GM11168 (cell line): ENCODE measurements around the gene CARD10.
"Not testable (repeated sequence)": the region's sequence is repeated elsewhere in the genome, so short reads cannot be mapped to it uniquely, and the experiment has no call there.

ENCODE experiments used
- in situ Hi-C: fragments of 300-500 bp; cut with MboI; formaldehyde crosslinking; loops from one replicate; pipeline ENCODE4 v1.12.0; 2022; ENCODE audit warnings: low sequenced_read_pairs; ENCODE audit not compliant: unreplicated experiment

CARD10 gene

GRCh38 chr22:37470087-37470445 is 49.1 kb downstream of the CARD10 start:
- in situ Hi-C loops = no loop called here

GRCh38 chr22:37469416-37470086 is 49.7 kb downstream of the CARD10 start:
- in situ Hi-C loops = no loop called here

GRCh38 chr22:37468201-37468695 is 51.0 kb downstream of the CARD10 start:
- in situ Hi-C loops = not testable (repeated sequence)

GRCh38 chr22:37467391-37467955 is 51.7 kb downstream of the CARD10 start:
- in situ Hi-C loops = no loop called here

- in situ Hi-C loops = no loop called here
Measured at GRCh38 chr22:37464181-37464580, 55.0 kb downstream of the CARD10 start.

- in situ Hi-C loops = no loop called here
Measured at GRCh38 chr22:37462983-37463382, 56.2 kb downstream of the CARD10 start.

- in situ Hi-C loops = no loop called here
Measured at GRCh38 chr22:37462436-37462835, 56.8 kb downstream of the CARD10 start.

- in situ Hi-C loops = no loop called here
Measured at GRCh38 chr22:37461961-37462360, 57.3 kb downstream of the CARD10 start.

DNA sequence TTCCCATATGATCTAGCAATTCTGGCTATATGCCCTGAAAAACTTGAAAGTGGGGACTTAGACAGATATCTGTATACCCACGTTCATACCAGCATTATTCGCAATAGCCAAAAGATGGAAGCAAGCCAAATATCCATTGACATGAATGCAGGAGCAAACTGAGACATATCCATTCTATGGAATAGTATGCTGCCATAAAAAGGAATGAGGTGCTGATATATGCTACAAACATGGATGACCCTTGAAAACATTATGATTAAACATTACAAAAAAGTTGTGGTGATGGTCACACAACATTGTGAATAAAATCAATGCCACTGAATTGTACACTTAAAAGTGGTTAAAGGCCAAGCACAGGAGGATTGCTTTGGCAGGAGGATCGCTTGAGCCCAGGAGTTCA is 58.5 kb downstream of the CARD10 start:
- in situ Hi-C loops = no loop called here

GRCh38 chr22:37459206-37459605 is 60.0 kb downstream of the CARD10 start:
- in situ Hi-C loops = no loop called here

GRCh38 chr22:37457093-37457893 is 61.9 kb downstream of the CARD10 start:
- in situ Hi-C loops = no loop called here

DNA sequence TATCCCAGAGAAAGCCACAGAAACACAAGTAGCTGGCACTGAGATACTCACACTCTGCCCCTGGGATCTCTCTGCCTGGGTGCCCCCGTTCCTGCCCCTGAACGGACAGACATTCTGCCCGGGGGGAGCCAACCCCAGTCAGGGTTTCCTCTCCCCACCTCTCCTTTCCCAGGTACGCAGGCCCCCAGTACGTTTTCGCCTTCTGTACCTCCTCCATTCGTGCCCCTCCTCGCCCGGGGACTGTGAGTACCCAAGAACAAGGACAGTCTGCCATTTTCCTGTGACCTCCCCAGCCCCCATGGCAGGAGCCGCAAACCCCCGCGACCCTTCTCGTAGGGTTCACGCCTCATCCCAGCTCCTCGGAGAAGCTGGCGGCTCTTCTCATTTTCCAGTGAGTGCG is 62.9 kb downstream of the CARD10 start:
- in situ Hi-C loops = no loop called here

- in situ Hi-C loops = no loop called here
Measured at GRCh38 chr22:37455896-37456295, 63.3 kb downstream of the CARD10 start.

GRCh38 chr22:37454857-37455686 is 64.1 kb downstream of the CARD10 start:
- in situ Hi-C loops = no loop called here

DNA sequence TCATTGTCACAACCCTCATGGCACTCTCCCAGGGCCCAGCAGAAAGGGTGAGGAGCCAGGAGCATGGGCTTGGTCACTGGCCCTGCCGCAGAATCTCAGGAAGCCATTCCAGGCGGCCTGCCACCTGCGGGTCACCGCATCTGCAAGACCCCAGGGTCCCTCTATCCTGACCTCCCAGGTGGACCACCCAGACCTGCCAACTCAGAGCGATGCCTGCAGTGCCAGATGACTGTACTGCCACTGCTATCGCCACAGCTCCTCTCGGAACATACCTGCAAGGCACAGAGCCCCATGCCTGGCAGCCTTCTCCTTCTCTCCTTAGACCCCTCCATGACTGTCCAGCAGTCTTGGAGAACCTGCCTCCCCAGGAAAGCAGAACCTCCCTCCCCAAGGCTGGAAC is 65.5 kb downstream of the CARD10 start:
- in situ Hi-C loops = no loop called here

DNA sequence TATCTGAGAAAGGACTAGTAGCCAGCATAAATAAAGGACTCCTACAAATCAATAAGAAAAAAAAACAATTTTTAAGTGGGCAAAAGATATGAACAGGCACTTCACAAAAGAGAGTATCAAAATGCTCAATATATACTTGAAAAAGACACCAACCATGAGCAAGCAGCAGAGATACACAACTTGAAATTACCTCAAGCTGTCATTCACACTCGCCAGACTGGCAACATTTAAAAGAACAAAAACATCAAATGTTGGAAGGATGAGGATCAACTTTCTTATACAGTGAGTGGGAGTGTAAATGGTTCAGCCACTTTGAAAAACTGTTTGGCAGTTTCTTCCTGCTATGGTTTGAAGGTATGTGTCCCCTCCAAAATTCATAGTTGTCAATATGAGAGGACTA is 68.0 kb downstream of the CARD10 start:
- in situ Hi-C loops = no loop called here

DNA sequence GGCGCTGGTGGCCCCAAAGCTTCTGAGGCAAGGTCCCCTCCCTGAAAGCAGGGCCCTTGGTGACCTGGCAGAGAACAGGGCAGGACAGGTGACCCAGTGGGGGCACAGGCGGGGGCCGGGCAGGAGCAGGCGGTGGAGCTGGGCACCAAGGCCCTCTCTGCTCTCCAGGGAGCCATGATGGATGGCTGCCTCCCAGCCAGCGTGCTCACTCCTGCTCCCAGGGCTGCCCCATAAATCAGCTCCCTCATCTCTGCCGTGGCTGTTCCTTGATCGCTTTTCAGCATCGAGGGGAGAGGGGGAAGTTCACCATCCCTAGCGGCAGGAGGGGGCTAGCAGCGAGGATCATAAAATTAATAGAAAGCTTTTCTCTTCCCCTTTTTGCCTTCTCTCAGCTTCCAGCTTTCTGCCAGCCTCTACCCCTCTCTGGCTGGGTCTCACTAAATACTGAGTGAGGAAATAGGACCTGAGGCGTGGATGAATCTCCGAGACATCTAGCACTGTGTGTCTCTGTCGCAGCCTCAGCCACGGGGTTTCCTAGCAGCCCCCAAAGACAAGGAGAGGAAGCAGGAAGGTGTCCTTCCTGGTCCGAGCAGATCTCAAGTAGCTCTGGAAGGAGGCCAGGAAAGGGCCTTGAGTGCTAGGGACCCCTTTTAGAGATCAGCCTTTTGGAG is 69.7 kb downstream of the CARD10 start:
- in situ Hi-C loops = loop anchor here (5.0 kb wide), 1 partner anchor 127 kb away; no protein-coding TSS in a partner anchor

DNA sequence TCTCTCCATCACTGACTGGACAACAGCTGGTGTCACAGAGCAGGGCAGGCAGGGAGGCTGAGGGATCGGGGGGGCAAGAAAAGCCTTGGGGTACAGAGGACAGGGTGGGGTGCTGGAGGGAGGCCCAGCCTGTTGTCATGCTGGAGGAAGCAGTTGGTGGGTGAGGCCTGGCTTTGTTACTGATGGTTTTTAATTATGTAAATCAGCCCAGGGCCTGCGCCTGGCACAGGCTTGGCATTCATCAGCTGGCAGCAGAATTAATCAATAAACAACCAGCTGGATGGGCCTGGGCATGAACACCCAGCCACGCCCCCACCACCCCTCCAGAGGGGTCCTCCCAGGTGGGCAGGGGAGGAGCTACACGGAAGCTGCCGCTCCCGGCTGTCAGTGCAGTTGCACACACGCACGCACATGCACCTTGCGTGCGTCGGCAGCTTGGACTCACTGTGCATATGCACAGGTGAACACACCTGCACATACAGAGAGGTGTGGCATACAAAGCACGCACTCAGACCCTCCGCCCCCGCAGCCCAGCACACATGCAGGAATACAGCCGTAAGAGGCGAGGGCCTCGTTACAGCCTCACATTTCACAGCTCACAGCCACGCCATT is 70.6 kb downstream of the CARD10 start:
- in situ Hi-C loops = loop anchor here (5.0 kb wide), 1 partner anchor 126 kb away; no protein-coding TSS in a partner anchor

GRCh38 chr22:37445501-37445900 is 73.7 kb downstream of the CARD10 start:
- in situ Hi-C loops = loop anchor here (5.0 kb wide), 1 partner anchor 123 kb away; no protein-coding TSS in a partner anchor
